GM21360 (cell line): Measurements from ENCODE around the gene SREBF2.
"Not testable (repeated sequence)": the region's sequence is repeated elsewhere in the genome, so short reads cannot be mapped to it uniquely, and the experiment has no call there.

Experiments used
- ATAC-seq: cut with Tn5 transposase; IDR thresholded peaks from one replicate; pipeline ENCODE4 v1.9.1; 2021; ENCODE audit warnings: mild to moderate bottlenecking, moderate library complexity; ENCODE audit not compliant: unreplicated experiment

Gene SREBF2

GRCh38 chr22:41939981-41940831 is 107.3 kb downstream of the SREBF2 start:
- peak; percentile 56 for ATAC-seq

- ATAC-seq, result no peak
These were observed 108.2 kb downstream of the SREBF2 start for GRCh38 chr22:41940832-41941765.

DNA sequence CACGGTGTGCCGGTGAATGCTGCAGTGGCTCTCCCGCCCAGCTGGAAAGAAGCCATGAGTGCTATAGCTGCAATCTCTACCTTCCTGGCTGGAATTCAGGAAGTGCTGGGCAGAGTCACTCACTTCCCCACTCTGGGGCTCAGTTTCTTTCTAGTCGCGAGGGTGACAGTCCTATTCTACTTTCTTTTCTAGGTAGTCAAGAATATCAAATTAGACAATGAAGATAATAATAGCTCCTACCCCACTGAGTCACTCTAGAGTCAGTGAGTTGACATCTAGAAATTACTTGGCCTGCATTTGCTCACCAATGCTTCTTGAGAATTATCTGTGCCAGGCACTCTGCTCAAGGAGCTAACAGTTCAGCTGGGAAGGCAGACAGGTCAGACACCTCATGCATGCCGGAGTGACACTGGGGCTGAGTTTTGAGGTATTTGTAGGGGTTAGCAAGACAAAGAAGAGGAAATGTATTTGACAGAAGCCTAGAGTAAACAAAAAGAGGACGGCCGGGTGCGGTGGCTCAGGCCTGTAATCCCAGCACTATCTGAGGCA is 110.8 kb downstream of the SREBF2 start:
- ATAC-seq, result no peak

- peak; percentile 73 for ATAC-seq
These were observed 113.9 kb downstream of the SREBF2 start, which contains the start of gene CENPM for GRCh38 chr22:41946629-41947423. CENPM (minus strand) TSS chr22:41947152; CDS start chr22:41947076, 76 bp downstream.

GRCh38 chr22:41947424-41948080 is 114.6 kb downstream of the SREBF2 start:
- ATAC-seq, result no peak

GRCh38 chr22:41948142-41948541 is 115.2 kb downstream of the SREBF2 start:
- no peak for ATAC-seq

DNA sequence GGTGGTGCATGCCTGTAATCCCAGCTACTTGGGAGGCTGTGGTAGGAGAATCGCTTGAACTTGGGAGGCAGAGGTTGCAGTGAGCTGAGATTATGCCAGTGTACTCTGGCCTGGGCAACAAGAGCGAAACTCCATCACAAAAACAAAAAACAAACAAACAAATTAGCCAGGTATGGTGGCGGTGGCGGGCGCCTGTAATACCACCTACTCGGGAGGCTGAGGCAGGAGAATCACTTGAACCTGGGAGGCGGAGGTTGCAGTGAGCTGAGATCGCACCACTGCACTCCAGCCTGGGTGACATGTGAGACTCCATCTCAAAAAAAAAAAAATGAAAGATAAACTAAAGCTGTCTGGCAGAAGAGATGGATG is 116.0 kb downstream of the SREBF2 start:
- ATAC-seq, result not testable (repeated sequence)

GRCh38 chr22:41949297-41949965 is 116.5 kb downstream of the SREBF2 start:
- no peak for ATAC-seq

- ATAC-seq, result no peak
These were observed 119.1 kb downstream of the SREBF2 start, which contains the start of gene SMIM45 for GRCh38 chr22:41951898-41952474. SMIM45 (plus strand) TSS chr22:41952150.

GRCh38 chr22:41952713-41953112 is 119.8 kb downstream of the SREBF2 start:
- no peak for ATAC-seq
